SK-N-SH (cell line): ENCODE data around the gene ROBO1. TPM values are rescaled to one million over a fixed set of nuclear protein-coding genes. Genes with fewer than 3 reads are reported as not detected.

ENCODE experiments used
- CTCF ChIA-PET: fragments of 300-600, 350-600 bp; formaldehyde crosslinking; extraction: SDS; loops from one replicate; lab custom pipeline; 2021; lab: Yijun Ruan, JAX
- POLR2A ChIA-PET: fragments of 350-600 bp; sonication (Branson Sonifier 250); formaldehyde crosslinking; extraction: SDS; loops from one replicate; lab custom pipeline; 2020; ENCODE audit warnings: antibody characterized with exemption, inconsistent platforms; lab: Yijun Ruan, JAX
- DNase-seq: peaks from one replicate; pipeline ENCODE4 v3.0.0; 2012
- H2AFZ ChIP-seq: fragments of 200-600 bp; sonication (generic); 2 replicates; pipeline ENCODE4 v1.8.1; 2016; ENCODE audit warnings: antibody characterized with exemption, mild to moderate bottlenecking, low read depth
- H3F3A ChIP-seq: fragments of 200-600 bp; sonication (generic); replicated peaks from 2 replicates; pipeline ENCODE3; 2016; ENCODE audit warnings: antibody characterized with exemption, mild to moderate bottlenecking; ENCODE audit not compliant: insufficient read depth
- H3K27ac ChIP-seq, 2 experiments: fragments of 200-500 bp in 1 of 2; fragments of 200-600 bp in 1 of 2; sonication (Bioruptor generic) in 1 of 2; sonication (generic), shearing (Covaris generic) in 1 of 2; 2 replicates each; pipeline versions ENCODE4 v1.5.1 to v1.6.1; 2014 to 2016; ENCODE audit warnings: low read depth in 2 of 2, inconsistent platforms in 1 of 2, low read length in 1 of 2, mild to moderate bottlenecking in 1 of 2, mixed read lengths in 1 of 2
- H3K27me3 ChIP-seq: fragments of 200-600 bp; sonication (generic), shearing (Covaris generic); 2 replicates; pipeline ENCODE4 v1.6.1; 2016; ENCODE audit warnings: mixed run types; ENCODE audit not compliant: insufficient read depth
- H3K36me3 ChIP-seq, 2 experiments: fragments of 200-500 bp in 1 of 2; fragments of 200-600 bp in 1 of 2; sonication (Bioruptor generic) in 1 of 2; sonication (generic) in 1 of 2; replicated peaks in 1 of 2; 2 replicates each; pipeline versions ENCODE3 to v1.5.1; 2014 to 2016; ENCODE audit warnings: low read length in 1 of 2, mild to moderate bottlenecking in 1 of 2; ENCODE audit not compliant: insufficient read depth in 2 of 2, control insufficient read depth in 1 of 2
- H3K4me1 ChIP-seq, 2 experiments: fragments of 200-500 bp in 1 of 2; fragments of 200-600 bp in 1 of 2; sonication (Bioruptor generic) in 1 of 2; sonication (generic), shearing (Covaris generic) in 1 of 2; 2 replicates each; pipeline versions ENCODE4 v1.5.1 to v1.6.1; 2014 to 2016; ENCODE audit warnings: low read depth in 1 of 2, low read length in 1 of 2, mixed run types in 1 of 2; ENCODE audit not compliant: insufficient read depth in 2 of 2, control insufficient read depth in 1 of 2
- H3K4me2 ChIP-seq: fragments of 200-600 bp; sonication (generic), shearing (Covaris generic); 2 replicates; pipeline ENCODE4 v1.6.1; 2017; ENCODE audit warnings: mixed run types
- H3K4me3 ChIP-seq, 2 experiments: fragments of 200-500 bp in 1 of 2; fragments of 200-600 bp in 1 of 2; sonication (Bioruptor generic) in 1 of 2; sonication (generic), shearing (Covaris generic) in 1 of 2; 2 replicates each; pipeline versions ENCODE4 v1.5.1 to v1.8.1; 2014 to 2016; ENCODE audit warnings: low read depth in 2 of 2, inconsistent platforms in 1 of 2, low read length in 1 of 2, mild to moderate bottlenecking in 1 of 2, mixed read lengths in 1 of 2, moderate library complexity in 1 of 2
- H3K79me2 ChIP-seq: fragments of 200-600 bp; sonication (generic); 2 replicates; pipeline ENCODE4 v1.8.1; 2017; ENCODE audit warnings: mild to moderate bottlenecking; ENCODE audit not compliant: insufficient read depth
- H3K9ac ChIP-seq: fragments of 200-600 bp; sonication (generic); 2 replicates; pipeline ENCODE4 v1.6.1; 2017; ENCODE audit warnings: mixed run types
- H3K9me2 ChIP-seq: fragments of 200-600 bp; sonication (generic); 2 replicates; pipeline ENCODE4 v1.6.1; 2017; ENCODE audit warnings: mixed run types
- H3K9me3 ChIP-seq: fragments of 200-600 bp; sonication (generic); 2 replicates; pipeline ENCODE4 v1.6.1; 2017; ENCODE audit warnings: mixed run types, mild to moderate bottlenecking, moderate library complexity
- H4K20me1 ChIP-seq: fragments of 200-600 bp; sonication (generic); 2 replicates; pipeline ENCODE4 v1.6.1; 2017; ENCODE audit warnings: mild to moderate bottlenecking, mixed run types; ENCODE audit not compliant: insufficient read depth
- ELF1 ChIP-seq: IDR thresholded peaks from 2 replicates; pipeline ENCODE4 v1.4.0; 2012
- EZH2phosphoT487 ChIP-seq: fragments of 200-600 bp; sonication (generic); IDR thresholded peaks from 2 replicates; pipeline ENCODE4 v1.6.1; 2017; ENCODE audit warnings: low read depth, mixed run types, mild to moderate bottlenecking, antibody characterized with exemption, moderate library complexity, borderline replicate concordance
- FOSL2 ChIP-seq: IDR thresholded peaks from 2 replicates; pipeline ENCODE4 v1.4.0; 2012; ENCODE audit warnings: low read depth, mild to moderate bottlenecking, moderate library complexity, borderline replicate concordance
- GABPA ChIP-seq: IDR thresholded peaks from 2 replicates; pipeline ENCODE4 v1.4.0; 2012; ENCODE audit warnings: low read depth, mild to moderate bottlenecking
- GATA2 ChIP-seq: sonication (generic); formaldehyde crosslinking; IDR thresholded peaks from 2 replicates; pipeline ENCODE4 v1.5.0; 2020; ENCODE audit warnings: mild to moderate bottlenecking, missing genetic modification reagents
- MEF2A ChIP-seq: IDR thresholded peaks from 2 replicates; pipeline ENCODE4 v1.4.0; 2012; ENCODE audit warnings: low read depth, borderline replicate concordance
- MXI1 ChIP-seq: IDR thresholded peaks from 2 replicates; pipeline ENCODE4 v1.6.1; 2012; ENCODE audit warnings: mild to moderate bottlenecking, low read depth, low read length, improper control_type of control experiment
- NFIC ChIP-seq: IDR thresholded peaks from 2 replicates; pipeline ENCODE4 v1.4.0; 2012; ENCODE audit warnings: borderline replicate concordance
- RXRA ChIP-seq: IDR thresholded peaks from 2 replicates; pipeline ENCODE4 v1.4.0; 2012; ENCODE audit warnings: low read depth, mild to moderate bottlenecking, borderline replicate concordance
- SIN3A ChIP-seq: IDR thresholded peaks from 2 replicates; pipeline ENCODE4 v1.6.1; 2012; ENCODE audit warnings: low read depth, mild to moderate bottlenecking, low read length, moderate library complexity, borderline replicate concordance
- SMC3 ChIP-seq: IDR thresholded peaks from 2 replicates; pipeline ENCODE4 v1.6.1; 2012; ENCODE audit warnings: low read depth, low read length, improper control_type of control experiment
- TCF12 ChIP-seq: IDR thresholded peaks from 2 replicates; pipeline ENCODE4 v1.4.0; 2012
- TEAD4 ChIP-seq: IDR thresholded peaks from 2 replicates; pipeline ENCODE4 v1.4.0; 2012; ENCODE audit warnings: mild to moderate bottlenecking, borderline replicate concordance; ENCODE audit not compliant: insufficient read depth
- WGBS: methylation state at CpG from one replicate; pipeline ENCODE4 v1.1.6; 2017; ENCODE audit warnings: low lambda C conversion rate; 5-methylcytosine and 5-hydroxymethylcytosine counted together
- polyA plus RNA-seq, 3 experiments: library from polyadenylated mRNA; depleted of rRNA; stranded (reverse); fragments of >200 nt; gene quantifications; 2 replicates each; pipeline ENCODE4 v1.2.3, GENCODE V29; 2012
- TF ChIP-seq, protein P1 (sequence below): fragments of 200-600 bp; sonication (generic); IDR thresholded peaks from 2 replicates; pipeline ENCODE4 v1.6.1; 2017; ENCODE audit warnings: antibody characterized with exemption, mild to moderate bottlenecking, moderate library complexity
- TF ChIP-seq, protein P2 (sequence below): IDR thresholded peaks from 2 replicates; pipeline ENCODE4 v1.6.1; 2012; ENCODE audit warnings: mild to moderate bottlenecking, low read depth, low read length, moderate library complexity
- TF ChIP-seq, protein P3 (sequence below): fragments of 150-350 bp; IDR thresholded peaks from 2 replicates; pipeline ENCODE4 v1.6.1; 2017; ENCODE audit warnings: antibody characterized with exemption, low read length, low read depth, borderline replicate concordance
- TF ChIP-seq, protein P4 (sequence below): IDR thresholded peaks from 2 replicates; pipeline ENCODE4 v1.4.0; 2012; ENCODE audit warnings: low read depth, borderline replicate concordance

The ROBO1 gene
- polyA plus RNA-seq, 1 of the 3 experiments (the other 2 are of a cell fraction), result 22.7 TPM

DNA sequence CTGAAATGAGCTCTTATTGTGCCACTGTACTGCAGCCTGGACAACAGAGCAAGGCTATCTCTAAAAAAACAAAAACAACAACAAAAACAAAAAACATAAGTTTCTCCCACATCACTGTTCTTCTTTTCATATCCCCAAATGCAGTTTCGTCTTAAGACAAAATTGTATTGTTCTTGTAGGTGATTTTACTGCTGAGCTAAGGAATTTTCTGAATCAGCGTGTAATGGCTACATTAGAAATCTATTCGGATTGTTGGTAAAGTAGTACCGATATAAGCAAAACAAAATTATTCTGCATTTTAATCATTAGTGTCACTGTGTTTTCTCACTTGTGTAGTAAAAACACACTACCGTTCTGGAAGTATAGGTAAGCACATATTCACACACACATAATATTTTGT, 512.5 kb downstream of the ROBO1 start:
- ChIA-PET POLR2A (no interaction called here), CTCF (no interaction called here)
- DNase-seq, result no peak
- Histone ChIP-seq H3K9me2 (no peaks in the 10 kb centered on the region), H3K27ac (no peak overlapping the region), H3K79me2 (no peaks in the 10 kb centered on the region), H3K4me3 (no peak overlapping the region), H3K9me3 (no peaks in the 10 kb centered on the region), H3K27me3 (no peaks in the 10 kb centered on the region), H3F3A (no peaks in the 10 kb centered on the region), H3K4me1 (no peaks in the 10 kb centered on the region), H2AFZ (no peak overlapping the region), H3K4me2 (no peak overlapping the region), H3K9ac (no peak overlapping the region), H4K20me1 (no peaks in the 10 kb centered on the region), H3K36me3 (no peaks in the 10 kb centered on the region)
- TF ChIP-seq, protein P1, sequence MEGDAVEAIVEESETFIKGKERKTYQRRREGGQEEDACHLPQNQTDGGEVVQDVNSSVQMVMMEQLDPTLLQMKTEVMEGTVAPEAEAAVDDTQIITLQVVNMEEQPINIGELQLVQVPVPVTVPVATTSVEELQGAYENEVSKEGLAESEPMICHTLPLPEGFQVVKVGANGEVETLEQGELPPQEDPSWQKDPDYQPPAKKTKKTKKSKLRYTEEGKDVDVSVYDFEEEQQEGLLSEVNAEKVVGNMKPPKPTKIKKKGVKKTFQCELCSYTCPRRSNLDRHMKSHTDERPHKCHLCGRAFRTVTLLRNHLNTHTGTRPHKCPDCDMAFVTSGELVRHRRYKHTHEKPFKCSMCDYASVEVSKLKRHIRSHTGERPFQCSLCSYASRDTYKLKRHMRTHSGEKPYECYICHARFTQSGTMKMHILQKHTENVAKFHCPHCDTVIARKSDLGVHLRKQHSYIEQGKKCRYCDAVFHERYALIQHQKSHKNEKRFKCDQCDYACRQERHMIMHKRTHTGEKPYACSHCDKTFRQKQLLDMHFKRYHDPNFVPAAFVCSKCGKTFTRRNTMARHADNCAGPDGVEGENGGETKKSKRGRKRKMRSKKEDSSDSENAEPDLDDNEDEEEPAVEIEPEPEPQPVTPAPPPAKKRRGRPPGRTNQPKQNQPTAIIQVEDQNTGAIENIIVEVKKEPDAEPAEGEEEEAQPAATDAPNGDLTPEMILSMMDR, result no peak
- no peak for TF ChIP-seq MEF2A
- no peak for TF ChIP-seq ELF1
- no peak for TF ChIP-seq SMC3
- no peak for TF ChIP-seq GATA2 (CRISPR knock-in tag)
- TF ChIP-seq GABPA, result no peak
- no peak for TF ChIP-seq TEAD4
- TF ChIP-seq SIN3A, result no peak
- TF ChIP-seq RXRA, result no peak
- TF ChIP-seq, protein P2, sequence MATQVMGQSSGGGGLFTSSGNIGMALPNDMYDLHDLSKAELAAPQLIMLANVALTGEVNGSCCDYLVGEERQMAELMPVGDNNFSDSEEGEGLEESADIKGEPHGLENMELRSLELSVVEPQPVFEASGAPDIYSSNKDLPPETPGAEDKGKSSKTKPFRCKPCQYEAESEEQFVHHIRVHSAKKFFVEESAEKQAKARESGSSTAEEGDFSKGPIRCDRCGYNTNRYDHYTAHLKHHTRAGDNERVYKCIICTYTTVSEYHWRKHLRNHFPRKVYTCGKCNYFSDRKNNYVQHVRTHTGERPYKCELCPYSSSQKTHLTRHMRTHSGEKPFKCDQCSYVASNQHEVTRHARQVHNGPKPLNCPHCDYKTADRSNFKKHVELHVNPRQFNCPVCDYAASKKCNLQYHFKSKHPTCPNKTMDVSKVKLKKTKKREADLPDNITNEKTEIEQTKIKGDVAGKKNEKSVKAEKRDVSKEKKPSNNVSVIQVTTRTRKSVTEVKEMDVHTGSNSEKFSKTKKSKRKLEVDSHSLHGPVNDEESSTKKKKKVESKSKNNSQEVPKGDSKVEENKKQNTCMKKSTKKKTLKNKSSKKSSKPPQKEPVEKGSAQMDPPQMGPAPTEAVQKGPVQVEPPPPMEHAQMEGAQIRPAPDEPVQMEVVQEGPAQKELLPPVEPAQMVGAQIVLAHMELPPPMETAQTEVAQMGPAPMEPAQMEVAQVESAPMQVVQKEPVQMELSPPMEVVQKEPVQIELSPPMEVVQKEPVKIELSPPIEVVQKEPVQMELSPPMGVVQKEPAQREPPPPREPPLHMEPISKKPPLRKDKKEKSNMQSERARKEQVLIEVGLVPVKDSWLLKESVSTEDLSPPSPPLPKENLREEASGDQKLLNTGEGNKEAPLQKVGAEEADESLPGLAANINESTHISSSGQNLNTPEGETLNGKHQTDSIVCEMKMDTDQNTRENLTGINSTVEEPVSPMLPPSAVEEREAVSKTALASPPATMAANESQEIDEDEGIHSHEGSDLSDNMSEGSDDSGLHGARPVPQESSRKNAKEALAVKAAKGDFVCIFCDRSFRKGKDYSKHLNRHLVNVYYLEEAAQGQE, result no peak
- TF ChIP-seq, protein P3, sequence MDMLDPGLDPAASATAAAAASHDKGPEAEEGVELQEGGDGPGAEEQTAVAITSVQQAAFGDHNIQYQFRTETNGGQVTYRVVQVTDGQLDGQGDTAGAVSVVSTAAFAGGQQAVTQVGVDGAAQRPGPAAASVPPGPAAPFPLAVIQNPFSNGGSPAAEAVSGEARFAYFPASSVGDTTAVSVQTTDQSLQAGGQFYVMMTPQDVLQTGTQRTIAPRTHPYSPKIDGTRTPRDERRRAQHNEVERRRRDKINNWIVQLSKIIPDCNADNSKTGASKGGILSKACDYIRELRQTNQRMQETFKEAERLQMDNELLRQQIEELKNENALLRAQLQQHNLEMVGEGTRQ, result no peak
- TF ChIP-seq MXI1, result no peak
- no peak for TF ChIP-seq EZH2phosphoT487
- no peak for TF ChIP-seq FOSL2
- TF ChIP-seq NFIC, result no peak
- TF ChIP-seq, protein P4, sequence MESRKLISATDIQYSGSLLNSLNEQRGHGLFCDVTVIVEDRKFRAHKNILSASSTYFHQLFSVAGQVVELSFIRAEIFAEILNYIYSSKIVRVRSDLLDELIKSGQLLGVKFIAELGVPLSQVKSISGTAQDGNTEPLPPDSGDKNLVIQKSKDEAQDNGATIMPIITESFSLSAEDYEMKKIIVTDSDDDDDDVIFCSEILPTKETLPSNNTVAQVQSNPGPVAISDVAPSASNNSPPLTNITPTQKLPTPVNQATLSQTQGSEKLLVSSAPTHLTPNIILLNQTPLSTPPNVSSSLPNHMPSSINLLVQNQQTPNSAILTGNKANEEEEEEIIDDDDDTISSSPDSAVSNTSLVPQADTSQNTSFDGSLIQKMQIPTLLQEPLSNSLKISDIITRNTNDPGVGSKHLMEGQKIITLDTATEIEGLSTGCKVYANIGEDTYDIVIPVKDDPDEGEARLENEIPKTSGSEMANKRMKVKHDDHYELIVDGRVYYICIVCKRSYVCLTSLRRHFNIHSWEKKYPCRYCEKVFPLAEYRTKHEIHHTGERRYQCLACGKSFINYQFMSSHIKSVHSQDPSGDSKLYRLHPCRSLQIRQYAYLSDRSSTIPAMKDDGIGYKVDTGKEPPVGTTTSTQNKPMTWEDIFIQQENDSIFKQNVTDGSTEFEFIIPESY, result no peak
- TF ChIP-seq TCF12, result no peak
- 85% methylated on average over 5 of the region's 5 CpGs for WGBS
